IPS-15b (cell line): ENCODE measurements around the gene IGLL1.
"Not testable (repeated sequence)": the region's sequence is repeated elsewhere in the genome, so short reads cannot be mapped to it uniquely, and the experiment has no call there.

ENCODE experiments used
- H3K27me3 ChIP-seq: one replicate; pipeline ENCODE4 v1.6.1; 2013; ENCODE audit warnings: low read length; ENCODE audit not compliant: control insufficient read depth, insufficient read depth
- H3K36me3 ChIP-seq: one replicate; pipeline ENCODE4 v1.6.1; 2013; ENCODE audit warnings: low read length; ENCODE audit not compliant: control insufficient read depth, insufficient read depth
- H3K4me1 ChIP-seq: one replicate; pipeline ENCODE4 v1.6.1; 2013; ENCODE audit warnings: mild to moderate bottlenecking, low read length; ENCODE audit not compliant: control insufficient read depth, insufficient read depth
- H3K4me3 ChIP-seq: one replicate; pipeline ENCODE4 v1.5.1; 2013; ENCODE audit warnings: low read depth, low read length
- H3K9ac ChIP-seq: one replicate; pipeline ENCODE4 v1.6.1; 2013; ENCODE audit warnings: low read depth, mild to moderate bottlenecking, low read length
- H3K9me3 ChIP-seq: one replicate; pipeline ENCODE4 v1.6.1; 2013; ENCODE audit warnings: mild to moderate bottlenecking, low read length; ENCODE audit not compliant: control insufficient read depth, insufficient read depth

Gene IGLL1

DNA sequence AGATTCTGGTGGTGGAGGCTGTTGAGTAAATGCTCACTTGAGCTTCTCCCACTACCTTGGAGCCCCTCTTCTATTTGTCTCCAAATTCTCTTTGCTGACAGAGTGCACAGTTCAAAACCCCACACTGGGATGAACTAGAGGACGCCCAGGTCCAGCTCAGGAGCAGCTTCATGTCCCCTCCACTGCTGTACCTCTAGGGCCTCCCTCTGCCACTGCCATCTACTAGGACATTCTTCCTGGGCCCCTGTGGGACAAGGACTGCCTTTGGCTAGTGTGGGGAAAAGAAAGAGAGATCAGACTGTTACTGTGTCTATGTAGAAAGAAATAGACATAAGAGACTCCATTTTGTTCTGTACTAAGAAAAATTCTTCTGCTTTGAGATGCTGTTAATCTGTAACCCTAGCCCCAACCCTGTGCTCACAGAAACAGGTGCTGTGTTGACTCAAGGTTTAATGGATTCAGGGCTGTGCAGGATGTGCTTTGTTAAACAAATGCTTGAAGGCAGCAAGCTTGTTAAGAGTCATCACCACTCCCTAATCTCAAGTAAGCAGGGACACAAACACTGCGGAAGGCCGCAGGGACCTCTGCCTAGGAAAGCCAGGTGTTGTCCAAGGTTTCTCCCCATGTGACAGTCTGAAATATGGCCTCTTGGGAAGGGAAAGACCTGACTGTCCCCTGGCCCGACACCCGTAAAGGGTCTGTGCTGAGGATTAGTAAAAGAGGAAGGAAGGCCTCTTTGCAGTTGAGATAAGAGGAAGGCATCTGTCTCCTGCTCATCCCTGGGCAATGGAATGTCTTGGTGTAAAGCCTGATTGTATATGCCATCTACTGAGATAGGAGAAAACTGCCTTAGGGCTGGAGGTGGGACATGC lies 44.1 kb downstream of the IGLL1 start:
- H3K9me3 ChIP-seq, H3K36me3 ChIP-seq, H3K27me3 ChIP-seq, H3K4me3 ChIP-seq: not testable (repeated sequence)
- Histone ChIP-seq H3K4me1 (peaks cover 42% of the 10 kb centered on the region), H3K9ac (peak overlapping the region; percentile 54)

DNA sequence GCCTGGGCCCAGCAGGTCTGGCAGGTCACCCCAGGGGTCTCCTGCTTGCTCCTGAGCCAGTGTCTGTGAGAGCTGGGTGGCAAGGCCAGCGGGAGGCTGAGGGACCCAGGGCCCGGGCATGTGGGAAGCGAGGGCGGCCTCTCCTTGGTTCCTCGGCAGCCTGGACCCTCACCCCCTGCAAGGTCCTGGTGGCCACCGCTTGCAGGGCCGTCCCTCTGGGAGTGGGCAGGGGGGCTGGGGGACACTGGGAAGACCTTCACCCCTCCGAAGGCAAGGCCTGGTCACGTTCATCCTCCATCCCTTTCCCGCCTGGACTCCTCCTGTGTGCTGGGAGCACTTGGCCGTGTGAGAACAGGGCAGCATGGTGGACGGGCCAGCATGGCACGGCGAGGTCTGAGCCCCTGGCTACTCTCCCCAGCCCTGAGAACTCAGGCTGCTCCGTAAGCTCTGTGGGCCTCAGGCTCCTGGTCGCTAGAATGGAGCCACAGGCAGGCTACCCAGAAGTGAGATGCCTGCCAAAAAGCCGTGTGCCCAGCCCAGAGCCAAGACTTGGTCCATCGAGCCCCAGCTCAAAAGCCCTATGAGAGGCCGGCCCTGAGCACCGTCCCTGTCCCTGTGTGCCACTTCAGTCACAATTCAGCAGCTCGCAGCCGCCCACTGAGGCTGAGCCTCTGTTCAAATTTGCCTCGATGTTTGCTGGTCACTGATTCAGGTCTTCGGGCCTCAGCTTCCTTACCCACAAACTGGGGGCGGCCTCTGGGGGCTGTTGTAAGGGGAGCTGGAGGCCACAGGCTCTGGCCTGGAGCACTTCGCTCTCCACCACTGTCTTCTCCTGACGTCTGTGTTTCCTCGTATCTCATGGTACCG lies 45.0 kb downstream of the IGLL1 start:
- Histone ChIP-seq H3K9me3 (no peaks in the 10 kb centered on the region), H3K27me3 (peaks cover 5% of the 10 kb centered on the region), H3K4me1 (peaks cover 42% of the 10 kb centered on the region), H3K36me3 (no peaks in the 10 kb centered on the region), H3K4me3 (no peak overlapping the region), H3K9ac (peak overlapping the region; percentile 54)

DNA sequence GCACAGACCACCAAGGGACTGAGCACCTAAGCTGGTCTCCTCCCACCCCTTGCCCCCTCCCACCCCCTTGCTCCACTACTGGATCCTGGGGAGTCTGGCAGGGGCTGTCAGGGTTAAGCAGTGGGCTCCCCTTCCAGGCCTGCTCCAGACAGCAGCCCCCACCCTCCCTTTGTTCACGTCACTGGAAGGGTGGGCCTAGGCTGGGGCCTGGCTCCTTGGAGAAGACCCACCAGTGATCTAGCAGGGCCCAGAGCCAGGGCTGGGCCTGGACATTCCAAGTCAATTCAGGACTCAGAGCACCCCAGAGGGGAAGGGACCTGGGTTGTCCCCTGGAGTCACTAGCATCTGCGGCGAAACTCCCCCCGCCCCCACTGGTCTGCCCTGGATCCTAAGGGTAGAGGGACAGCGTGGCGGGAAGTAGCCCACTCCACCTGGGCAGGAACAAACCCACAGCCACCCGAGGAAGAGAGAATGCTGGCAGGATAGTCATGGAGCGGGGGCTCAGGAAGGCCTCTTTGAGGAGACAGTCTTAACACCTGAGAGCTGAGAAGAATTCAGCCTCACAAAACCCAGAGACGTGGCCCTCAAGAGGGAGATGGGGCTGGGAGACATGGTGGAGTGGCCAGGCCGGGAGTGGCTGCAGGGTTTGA lies 45.8 kb downstream of the IGLL1 start:
- H3K27me3 ChIP-seq: peaks cover 4% of the 10 kb centered on the region
- no peak overlapping the region for H3K9ac ChIP-seq
- H3K9me3 ChIP-seq: no peaks in the 10 kb centered on the region
- H3K4me1 ChIP-seq: peaks cover 40% of the 10 kb centered on the region
- H3K36me3 ChIP-seq: peaks cover under 1% of the 10 kb centered on the region
- no peak overlapping the region for H3K4me3 ChIP-seq

DNA sequence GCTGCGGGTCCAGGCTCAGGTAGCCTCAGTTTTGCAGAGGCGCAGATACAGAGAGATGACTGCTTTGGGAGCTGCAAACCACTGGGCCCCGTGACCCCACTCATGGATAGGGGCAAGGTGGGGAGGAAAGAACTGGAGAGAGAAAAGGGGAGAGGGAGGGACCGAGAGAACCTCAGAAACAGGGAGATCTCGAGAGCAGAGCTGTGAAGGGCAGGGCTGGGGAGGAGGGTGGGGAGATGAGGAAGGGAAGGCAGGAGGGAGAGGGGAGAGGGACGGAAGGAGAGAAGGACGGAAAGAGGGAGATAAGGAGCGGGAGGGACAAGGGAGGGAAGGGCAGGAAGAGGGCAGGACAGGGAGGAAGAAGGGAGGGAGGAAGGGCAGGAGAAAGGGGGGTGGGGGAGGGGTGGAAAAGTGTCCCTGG lies 46.3 kb downstream of the IGLL1 start:
- Histone ChIP-seq H3K9me3 (no peaks in the 10 kb centered on the region), H3K27me3 (peaks cover 3% of the 10 kb centered on the region), H3K9ac (no peak overlapping the region)

DNA sequence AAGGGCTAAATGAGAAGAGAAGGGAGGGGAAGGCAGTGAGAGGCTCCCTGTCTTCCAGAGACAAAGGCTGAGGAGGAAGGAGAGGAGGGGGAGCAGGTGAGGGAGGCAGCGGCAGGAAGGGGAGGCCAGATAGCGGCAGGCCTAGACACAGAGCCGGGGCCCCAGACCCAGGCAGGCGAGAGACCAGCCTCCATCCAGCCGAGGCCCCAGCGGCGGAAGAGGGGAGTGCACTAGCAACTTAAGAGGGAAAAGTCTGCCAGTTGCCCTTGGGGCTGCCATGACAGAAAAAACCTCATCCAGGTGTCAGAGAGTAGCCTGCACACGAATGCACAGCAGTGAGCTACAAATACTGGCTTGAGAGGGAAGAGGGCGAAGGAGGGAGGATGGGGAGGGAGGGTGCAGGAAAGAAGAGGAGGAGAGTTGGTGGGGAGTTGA lies 46.7 kb downstream of the IGLL1 start:
- Histone ChIP-seq H3K4me3 (peak overlapping the region; percentile 9), H3K9ac (no peak overlapping the region), H3K27me3 (peaks cover 3% of the 10 kb centered on the region), H3K4me1 (peaks cover 34% of the 10 kb centered on the region), H3K9me3 (no peaks in the 10 kb centered on the region), H3K36me3 (peaks cover 2% of the 10 kb centered on the region)

More for the DNA sequence above, 46.3 kb downstream of the IGLL1 start:
- Histone ChIP-seq H3K4me1 (peaks cover 37% of the 10 kb centered on the region), H3K4me3 (peak overlapping the region; percentile 9), H3K36me3 (peaks cover 2% of the 10 kb centered on the region)

DNA sequence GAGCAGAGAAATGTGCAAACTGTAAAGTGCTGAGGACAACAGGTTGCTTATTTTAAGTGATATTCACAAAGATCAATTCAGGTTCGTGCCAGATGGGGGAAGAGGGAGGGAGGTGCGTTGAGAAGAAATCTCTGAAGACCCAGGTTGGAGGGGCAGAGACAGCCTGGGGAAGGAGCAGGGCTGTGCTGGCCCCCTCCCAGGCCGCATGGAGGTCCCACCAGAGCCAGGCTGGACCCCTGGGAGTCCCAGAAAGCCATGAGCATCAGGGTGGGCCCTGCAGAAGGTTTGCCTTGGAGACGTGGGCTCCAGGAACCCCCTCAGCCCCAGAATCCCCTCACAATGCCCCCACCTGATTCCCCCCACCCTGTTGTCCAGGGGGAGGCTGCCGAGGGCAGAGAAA lies 47.4 kb downstream of the IGLL1 start:
- H3K9me3 ChIP-seq: no peaks in the 10 kb centered on the region
- peaks cover 29% of the 10 kb centered on the region for H3K4me1 ChIP-seq
- H3K36me3 ChIP-seq: peaks cover 2% of the 10 kb centered on the region
- H3K27me3 ChIP-seq: peaks cover 3% of the 10 kb centered on the region
- no peak overlapping the region for H3K9ac ChIP-seq
- H3K4me3 ChIP-seq: no peak overlapping the region

DNA sequence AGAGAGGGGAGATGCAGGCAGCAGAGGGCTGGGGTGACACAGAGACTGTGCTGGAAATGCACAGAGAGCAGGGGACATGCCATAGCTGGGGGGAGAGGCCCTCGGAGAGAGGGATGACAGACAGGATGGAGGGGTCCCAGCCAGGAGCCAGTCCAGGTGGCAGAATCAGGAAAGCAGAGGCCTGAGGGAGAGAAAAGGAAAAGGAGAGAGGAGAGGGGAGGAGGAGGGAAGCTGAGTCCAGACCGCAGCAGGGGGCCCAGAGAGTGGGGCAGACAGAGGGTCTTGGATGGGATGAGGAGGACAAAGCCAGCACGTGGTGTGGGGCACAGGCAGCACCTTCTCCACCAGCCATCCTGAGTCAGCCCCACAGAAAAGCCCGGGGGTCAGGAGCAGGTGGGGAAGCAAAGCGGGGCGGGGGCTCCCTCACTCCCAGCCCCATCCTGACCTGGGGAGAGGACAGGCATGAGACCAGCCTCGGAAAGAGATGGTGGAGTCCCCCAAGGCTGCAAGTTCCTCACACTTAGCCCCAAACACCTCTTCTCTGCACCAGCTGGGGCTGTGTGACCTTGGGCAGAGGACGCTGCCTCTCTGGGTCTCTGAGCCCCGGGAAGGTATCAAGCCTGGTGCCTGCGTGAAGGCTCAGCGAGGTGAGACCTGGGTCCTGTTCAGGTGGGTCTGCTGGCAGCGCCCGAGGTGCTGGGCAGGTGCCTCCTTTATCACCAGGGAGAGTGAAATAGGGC lies 48.0 kb downstream of the IGLL1 start:
- H3K27me3 ChIP-seq: peaks cover 3% of the 10 kb centered on the region
- H3K4me3 ChIP-seq: no peak overlapping the region
- peaks cover 2% of the 10 kb centered on the region for H3K36me3 ChIP-seq
- peaks cover 25% of the 10 kb centered on the region for H3K4me1 ChIP-seq
- H3K9ac ChIP-seq: no peak overlapping the region
- H3K9me3 ChIP-seq: no peaks in the 10 kb centered on the region

DNA sequence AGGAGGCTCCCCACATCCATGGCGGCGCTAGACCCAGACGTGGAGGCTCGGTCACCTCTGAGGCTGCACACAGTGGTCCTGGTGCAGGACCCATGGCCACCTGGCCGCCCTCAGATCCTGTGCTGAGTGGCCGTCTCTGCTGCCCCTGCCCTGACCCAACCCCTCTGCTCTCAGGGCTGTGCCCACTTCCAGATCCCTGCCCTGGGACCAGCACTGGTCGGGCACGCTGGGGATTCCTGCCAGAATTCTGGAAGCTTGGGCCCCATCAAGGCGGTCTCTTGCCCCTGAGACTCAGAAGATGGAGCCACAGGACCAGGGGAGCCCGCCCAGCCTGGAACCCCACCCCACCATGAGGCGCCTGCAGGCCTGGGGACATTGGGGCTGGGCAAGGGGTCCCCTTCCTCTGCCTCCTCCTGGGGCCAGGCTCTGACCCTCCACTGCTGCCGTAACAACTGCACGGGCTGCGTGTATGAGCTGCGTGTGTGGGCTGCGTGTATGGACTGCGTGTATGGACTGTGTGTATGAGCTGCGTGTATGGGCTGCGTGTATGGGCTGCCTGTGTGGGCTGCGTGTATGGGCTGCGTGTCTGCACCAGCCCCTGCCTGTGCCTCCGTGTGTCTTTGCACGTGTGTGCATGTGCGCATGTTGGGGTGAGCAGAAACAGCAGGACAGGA lies 48.7 kb downstream of the IGLL1 start:
- H3K36me3 ChIP-seq: peaks cover 2% of the 10 kb centered on the region
- peaks cover 4% of the 10 kb centered on the region for H3K27me3 ChIP-seq
- H3K4me1 ChIP-seq: peaks cover 21% of the 10 kb centered on the region
- no peak overlapping the region for H3K4me3 ChIP-seq
- no peak overlapping the region for H3K9ac ChIP-seq
- no peaks in the 10 kb centered on the region for H3K9me3 ChIP-seq

DNA sequence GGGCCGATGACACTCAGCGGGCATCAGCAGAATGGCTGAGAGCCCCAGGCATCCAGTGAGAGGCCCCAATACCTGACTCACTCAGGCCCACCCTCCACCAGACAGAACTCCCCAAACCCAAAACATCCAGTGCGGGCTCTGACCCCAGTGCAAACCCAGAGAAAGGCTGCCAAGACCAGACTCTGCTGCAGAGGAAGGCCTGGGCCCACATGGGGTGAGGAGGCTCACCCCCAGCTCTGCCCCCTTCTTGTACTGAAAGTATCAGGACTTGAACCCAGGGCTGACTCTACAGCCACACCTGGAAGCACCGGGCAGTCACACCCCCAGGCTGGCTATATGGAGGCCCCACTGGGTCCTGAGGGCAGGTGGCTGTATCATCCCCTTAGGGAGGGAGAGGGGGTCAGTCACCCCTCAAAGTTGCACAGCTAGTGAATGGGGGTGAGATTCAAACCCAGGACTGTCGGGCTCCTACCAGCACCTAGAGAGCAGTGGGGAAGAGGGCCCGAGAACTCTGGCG lies 49.3 kb downstream of the IGLL1 start:
- Histone ChIP-seq H3K4me3 (no peak overlapping the region), H3K36me3 (peaks cover 2% of the 10 kb centered on the region), H3K9ac (no peak overlapping the region), H3K9me3 (no peaks in the 10 kb centered on the region), H3K4me1 (peaks cover 20% of the 10 kb centered on the region), H3K27me3 (peaks cover 6% of the 10 kb centered on the region)

DNA sequence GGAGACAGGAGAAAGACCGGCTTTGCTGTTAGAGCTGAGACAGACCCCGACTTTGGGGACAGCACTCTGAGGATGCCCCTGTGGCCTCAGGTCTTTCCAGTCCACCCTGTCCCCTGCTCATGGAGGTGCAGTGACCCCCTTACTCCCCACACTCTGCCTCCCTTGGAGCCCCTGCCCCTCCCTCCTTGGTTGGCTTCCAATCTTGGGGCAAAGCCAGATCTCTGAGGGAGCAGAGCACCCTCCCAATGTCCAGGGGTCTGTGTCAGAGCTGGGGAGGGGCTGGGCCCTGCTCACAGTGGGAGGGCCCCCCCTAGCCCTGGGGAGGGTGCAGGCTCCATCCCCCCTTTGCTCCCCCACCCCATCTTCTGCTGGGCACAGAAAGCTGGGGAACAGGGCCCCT lies 50.0 kb downstream of the IGLL1 start:
- Histone ChIP-seq H3K9me3 (no peaks in the 10 kb centered on the region), H3K27me3 (peaks cover 11% of the 10 kb centered on the region), H3K4me1 (peaks cover 16% of the 10 kb centered on the region), H3K4me3 (no peak overlapping the region), H3K36me3 (peaks cover 2% of the 10 kb centered on the region), H3K9ac (no peak overlapping the region)
